Endothelial cell of umbilical vein (primary cell): ENCODE measurements around the gene ENC1. TPM values are rescaled to one million over a fixed set of nuclear protein-coding genes. Genes with fewer than 3 reads are reported as not detected.

Source experiments
- BruUV-seq: library from RNA; stranded (reverse); fragments of 400-500 nt; replicated peaks from 2 replicates; lab custom pipeline; 2021; lab: Mats Ljungman, UMichigan
- CTCF ChIA-PET: fragments of 300-600, 350-600 bp; sonication (Branson Sonifier 250); formaldehyde crosslinking; loops from one replicate; lab custom pipeline; 2021; ENCODE audit warnings: antibody characterized with exemption, inconsistent platforms; lab: Charles Lee
- POLR2A ChIA-PET: fragments of 300-600, 350-600 bp; sonication (Branson Sonifier 250); formaldehyde crosslinking; loops from one replicate; lab custom pipeline; 2021; ENCODE audit warnings: antibody characterized with exemption, inconsistent platforms; lab: Charles Lee
- DNase-seq: peaks from one replicate; pipeline ENCODE4 v3.0.0-alpha.2; 2011; ENCODE audit warnings: low read depth, low spot score
- FAIRE-seq: peaks from 2 replicates; lab custom pipeline; 2011; peaks lifted over from hg19 to GRCh38; lab: Jason Lieb, UNC
- H2AFZ ChIP-seq: 2 replicates; pipeline ENCODE4 v1.6.0; 2012; ENCODE audit warnings: low read depth, low read length, control low read depth, inconsistent platforms
- H3K27ac ChIP-seq: 2 replicates; pipeline ENCODE4 v1.5.1; 2011; ENCODE audit warnings: low read depth, mild to moderate bottlenecking, control low read depth, low read length, moderate library complexity; ENCODE audit not compliant: insufficient read depth
- H3K27me3 ChIP-seq, 2 experiments: 2 replicates each; pipeline versions ENCODE4 v1.6.0 to v1.6.1; 2011; ENCODE audit warnings: low read length in 2 of 2, mixed read lengths in 1 of 2; ENCODE audit not compliant: control insufficient read depth in 2 of 2, insufficient read depth in 2 of 2
- H3K36me3 ChIP-seq, 2 experiments: 2 replicates in 1 of 2; 3 replicates in 1 of 2; pipeline ENCODE4 v1.5.1; 2011; ENCODE audit warnings: low read length in 2 of 2, mild to moderate bottlenecking in 1 of 2, moderate library complexity in 1 of 2; ENCODE audit not compliant: control insufficient read depth in 2 of 2, insufficient read depth in 2 of 2; ENCODE audit errors: extremely low read depth in 1 of 2
- H3K4me1 ChIP-seq: 3 replicates; pipeline ENCODE4 v1.5.1; 2011; ENCODE audit warnings: mild to moderate bottlenecking, low read length; ENCODE audit not compliant: control insufficient read depth, insufficient read depth; ENCODE audit errors: extremely low read depth
- H3K4me2 ChIP-seq: 2 replicates; pipeline ENCODE4 v1.6.1; 2011; ENCODE audit warnings: low read length, control low read depth, mixed read lengths; ENCODE audit not compliant: insufficient read depth
- H3K4me3 ChIP-seq, 3 experiments: fragments of 200-600 bp in 1 of 3; sonication (generic), shearing (Covaris generic) in 1 of 3; replicated peaks in 1 of 3; 2 replicates each; pipeline ENCODE4 v1.5.1; 2011 to 2016; ENCODE audit warnings: control low read depth in 3 of 3, low read length in 3 of 3, mild to moderate bottlenecking in 2 of 3, inconsistent platforms in 1 of 3, low read depth in 1 of 3, moderate library complexity in 1 of 3; ENCODE audit not compliant: insufficient read depth in 1 of 3
- H3K79me2 ChIP-seq: 2 replicates; pipeline ENCODE4 v1.6.0; 2012; ENCODE audit warnings: low read length, inconsistent platforms; ENCODE audit not compliant: control insufficient read depth, insufficient read depth
- H3K9ac ChIP-seq: replicated peaks from 2 replicates; pipeline ENCODE3; 2011; ENCODE audit warnings: low read length, control low read depth; ENCODE audit not compliant: insufficient read depth; ENCODE audit errors: extremely low read depth
- H3K9me1 ChIP-seq: replicated peaks from 3 replicates; pipeline ENCODE4 v1.6.0; 2011; ENCODE audit warnings: mild to moderate bottlenecking, low read length; ENCODE audit not compliant: control insufficient read depth, insufficient read depth; ENCODE audit errors: extremely low read depth
- H3K9me3 ChIP-seq: replicated peaks from 2 replicates; pipeline ENCODE4 v1.5.1; 2012; ENCODE audit warnings: low read length, inconsistent platforms; ENCODE audit not compliant: control insufficient read depth, insufficient read depth
- H4K20me1 ChIP-seq: replicated peaks from 2 replicates; pipeline ENCODE3; 2011; ENCODE audit warnings: mild to moderate bottlenecking, low read length; ENCODE audit not compliant: control insufficient read depth, insufficient read depth; ENCODE audit errors: extremely low read depth
- CTCF ChIP-seq, 2 donors: IDR thresholded peaks; 1 replicate in 1 of 2; 2 replicates in 1 of 2; pipeline ENCODE4 v1.5.1; 2011; ENCODE audit warnings: low read length in 2 of 2, mild to moderate bottlenecking in 2 of 2, moderate library complexity in 2 of 2, control low read depth in 1 of 2, inconsistent platforms in 1 of 2, low read depth in 1 of 2; ENCODE audit not compliant: insufficient read depth in 1 of 2; ENCODE audit errors: extremely low read depth in 1 of 2
- EZH2 ChIP-seq: IDR thresholded peaks from 2 replicates; pipeline ENCODE4 v1.6.1; 2012; ENCODE audit warnings: borderline replicate concordance, low read depth, mild to moderate bottlenecking, moderate library complexity, low read length, inconsistent platforms; ENCODE audit not compliant: severe bottlenecking
- FOS ChIP-seq: IDR thresholded peaks from 2 replicates; pipeline ENCODE4 v1.6.1; 2011; ENCODE audit warnings: mild to moderate bottlenecking, low read length, moderate library complexity, borderline replicate concordance; ENCODE audit not compliant: insufficient read depth
- GATA2 ChIP-seq: IDR thresholded peaks from 2 replicates; pipeline ENCODE4 v1.7.0; 2011; ENCODE audit warnings: low read depth, mild to moderate bottlenecking, moderate library complexity, mixed read lengths, low read length; ENCODE audit not compliant: insufficient read length, insufficient read depth
- JUN ChIP-seq: IDR thresholded peaks from 2 replicates; pipeline ENCODE4 v1.6.1; 2011; ENCODE audit warnings: borderline replicate concordance, low read depth; ENCODE audit not compliant: insufficient read length, insufficient read depth
- MAX ChIP-seq: IDR thresholded peaks from 2 replicates; pipeline ENCODE4 v1.6.1; 2011; ENCODE audit not compliant: insufficient read depth, insufficient read length
- MYC ChIP-seq: IDR thresholded peaks from one replicate; pipeline ENCODE4 v1.6.1; 2011; ENCODE audit warnings: mild to moderate bottlenecking, low read depth, low read length
- POLR2A ChIP-seq: IDR thresholded peaks from 2 replicates; pipeline ENCODE4 v1.6.1; 2012; ENCODE audit warnings: low read depth, mild to moderate bottlenecking, control low read depth, low read length
- POLR2AphosphoS5 ChIP-seq: IDR thresholded peaks from 2 replicates; pipeline ENCODE4 v1.6.1; 2012; ENCODE audit warnings: low read depth, mild to moderate bottlenecking, control low read depth, low read length, moderate library complexity; ENCODE audit not compliant: insufficient read depth
- dilution Hi-C: fragments of 300-500 bp; cut with MboI; formaldehyde crosslinking; loops from one replicate; pipeline ENCODE4 v1.15.0; 2019; ENCODE audit warnings: low sequenced_read_pairs; ENCODE audit not compliant: extremely low pct_ligation_motif_present
- intact Hi-C: fragments of 100-400 bp; cut with micrococcal nuclease; formaldehyde crosslinking; loops from one replicate; pipeline ENCODE4 v1.10.0; 2022
- polyA plus RNA-seq, 4 experiments: library from polyadenylated mRNA; depleted of rRNA in 3 of 4; stranded (reverse) in 3 of 4; unstranded in 1 of 4; fragments of >200 nt; gene quantifications; 2 replicates each; pipeline versions ENCODE4 v1.2.1 to v1.2.3, GENCODE V29; 2011 to 2012; ENCODE audit warnings: missing spikeins in 1 of 4
- total RNA-seq: library from RNA; stranded (reverse); gene quantifications from 2 replicates; pipeline ENCODE4 v1.2.3, GENCODE V29; 2021

ENC1 gene
- total and polyA plus RNA-seq, 2 donors (not counting 3 experiments of a cell fraction or from before 2014, with no cell fraction given) = 42.2 to 53.3 TPM

GRCh38 chr5:74619308-74619707 lies 21.2 kb downstream of the ENC1 start:
- H3K4me3 ChIP-seq = no peak overlapping the region
- no peaks in the 10 kb centered on the region for H4K20me1 ChIP-seq
- H3K9ac ChIP-seq = no peak overlapping the region
- TF ChIP-seq MAX (no peak), JUN (no peak), GATA2 (no peak), POLR2AphosphoS5 (no peak), MYC (no peak), POLR2A (no peak), FOS (no peak), EZH2 (no peak), CTCF (IDR thresholded peaks at IDR 0.05; ENCODE audit: extremely low read depth in 1 of 2, insufficient read depth in 1 of 2, low read depth in 1 of 2, low read length in 2 of 2) (no peak)
- ChIA-PET POLR2A (no interaction called here), CTCF (no interaction called here)
- H3K36me3 ChIP-seq = no peaks in the 10 kb centered on the region
- H3K9me3 ChIP-seq = no peaks in the 10 kb centered on the region
- H3K9me1 ChIP-seq = no peaks in the 10 kb centered on the region
- dilution Hi-C loops (no loop called here), intact Hi-C loops (no loop called here)
- no peak overlapping the region for H3K4me2 ChIP-seq
- no peaks in the 10 kb centered on the region for H3K79me2 ChIP-seq
- H3K4me1 ChIP-seq = no peaks in the 10 kb centered on the region
- DNase-seq (no peak), FAIRE-seq (no peak)
- BruUV-seq = no TSS peak
- H3K27me3 ChIP-seq = no peaks in the 10 kb centered on the region
- no peak overlapping the region for H3K27ac ChIP-seq
- H2AFZ ChIP-seq = no peak overlapping the region
